ENCODE results near the gene SMG9.

Gene SMG9

GRCh38 chr19:43721469-43722048, 33.2 kb downstream of the SMG9 start:
- no peak for DNase-seq (ENCODE audit: low read depth in 2 of 2)

GRCh38 chr19:43720936-43721335, 33.8 kb downstream of the SMG9 start:
- no peak for DNase-seq (ENCODE audit: low read depth in 2 of 2)

GRCh38 chr19:43719918-43720317, 34.8 kb downstream of the SMG9 start:
- no peak for DNase-seq (ENCODE audit: low read depth in 2 of 2)

GRCh38 chr19:43719378-43719868, 35.3 kb downstream of the SMG9 start:
- no peak for DNase-seq (ENCODE audit: low read depth in 2 of 2)

GRCh38 chr19:43718627-43719377, 36.0 kb downstream of the SMG9 start:
- no peak for DNase-seq (ENCODE audit: low read depth in 2 of 2)

GRCh38 chr19:43715776-43716175, 39.0 kb downstream of the SMG9 start, which contains the start of gene IRGC:
Gene IRGC, plus strand, starts transcription at chr19:43716076. Its CDS starts 2,483 bp downstream, at chr19:43718559.
- no peak for DNase-seq (ENCODE audit: low read depth in 2 of 2)

GRCh38 chr19:43713208-43713607, 41.6 kb downstream of the SMG9 start:
- no peak for DNase-seq (ENCODE audit: low read depth in 2 of 2)

- DNase-seq (ENCODE audit: low read depth in 2 of 2), result no peak
These were observed 42.9 kb downstream of the SMG9 start for GRCh38 chr19:43711751-43712355.

GRCh38 chr19:43708716-43709115, 46.0 kb downstream of the SMG9 start:
- DNase-seq (ENCODE audit: low read depth in 2 of 2), result no peak

- no peak for DNase-seq (ENCODE audit: low read depth in 2 of 2)
These were observed 47.5 kb downstream of the SMG9 start for GRCh38 chr19:43707158-43707712.

GRCh38 chr19:43705729-43706128, 49.0 kb downstream of the SMG9 start:
- DNase-seq (ENCODE audit: low read depth in 2 of 2), result no peak

- DNase-seq (ENCODE audit: low read depth in 2 of 2), result no peak
These were observed 50.6 kb downstream of the SMG9 start for GRCh38 chr19:43704002-43704705.

- DNase-seq (ENCODE audit: low read depth in 2 of 2), result no peak
These were observed 54.3 kb downstream of the SMG9 start for GRCh38 chr19:43700395-43701000.

GRCh38 chr19:43699506-43700394, 55.0 kb downstream of the SMG9 start:
- DNase-seq (ENCODE audit: low read depth in 2 of 2), result no peak

- DNase-seq (ENCODE audit: low read depth in 2 of 2), result no peak
These were observed 57.5 kb downstream of the SMG9 start for GRCh38 chr19:43697295-43697694.

GRCh38 chr19:43695985-43696704, 58.6 kb downstream of the SMG9 start:
- no peak for DNase-seq (ENCODE audit: low read depth in 2 of 2)

GRCh38 chr19:43694553-43694952, 60.2 kb downstream of the SMG9 start:
- DNase-seq (ENCODE audit: low read depth in 2 of 2), result no peak

- no peak for DNase-seq (ENCODE audit: low read depth in 2 of 2)
These were observed 61.9 kb downstream of the SMG9 start for GRCh38 chr19:43692877-43693276.

- no peak for DNase-seq (ENCODE audit: low read depth in 2 of 2)
These were observed 62.4 kb downstream of the SMG9 start for GRCh38 chr19:43692385-43692784.

- DNase-seq (ENCODE audit: low read depth in 2 of 2), result no peak
These were observed 63.0 kb downstream of the SMG9 start for GRCh38 chr19:43691755-43692154.
